Mesothelial cell of epicardium (in vitro differentiated cells): Measurements from ENCODE around the gene PSPH. TPM values are rescaled to one million over a fixed set of nuclear protein-coding genes. Genes with fewer than 3 reads are reported as not detected.
"Not testable (repeated sequence)": the region's sequence is repeated elsewhere in the genome, so short reads cannot be mapped to it uniquely, and the experiment has no call there.

ENCODE experiments used
- DNase-seq, 2 experiments: peaks; one replicate each; pipeline ENCODE4 v3.0.0; 2021; ENCODE audit warnings: low spot score in 2 of 2; ENCODE audit not compliant: unreplicated experiment in 2 of 2
- H3K27ac Mint-ChIP-seq: 2 replicates; pipeline ENCODE4 v1.8.0; 2021; ENCODE audit warnings: mixed read lengths
- H3K27me3 Mint-ChIP-seq: 2 replicates; pipeline ENCODE4 v1.8.0; 2021; ENCODE audit warnings: low read depth, mixed read lengths
- H3K36me3 Mint-ChIP-seq: 2 replicates; pipeline ENCODE4 v1.8.0; 2021; ENCODE audit warnings: mixed read lengths
- H3K4me1 Mint-ChIP-seq: 2 replicates; pipeline ENCODE4 v1.8.0; 2021; ENCODE audit warnings: mixed read lengths
- H3K4me3 Mint-ChIP-seq: 2 replicates; pipeline ENCODE4 v1.8.0; 2021; ENCODE audit warnings: mild to moderate bottlenecking, moderate library complexity, mixed read lengths
- H3K9me3 Mint-ChIP-seq: 2 replicates; pipeline ENCODE4 v1.8.0; 2021; ENCODE audit warnings: mixed read lengths
- total RNA-seq: library from RNA; stranded (reverse); gene quantifications from 3 replicates; pipeline ENCODE4 v1.2.1, GENCODE V29; 2021
- TF ChIP-seq, protein P1 (sequence below): fragments of 200-600 bp; sonication (generic); IDR thresholded peaks from one replicate; pipeline ENCODE4 v1.5.0; 2021; ENCODE audit warnings: antibody characterized with exemption; ENCODE audit not compliant: unreplicated experiment

Gene PSPH
- total RNA-seq, 1 donor from 2014 or later = 19.5 TPM

DNA sequence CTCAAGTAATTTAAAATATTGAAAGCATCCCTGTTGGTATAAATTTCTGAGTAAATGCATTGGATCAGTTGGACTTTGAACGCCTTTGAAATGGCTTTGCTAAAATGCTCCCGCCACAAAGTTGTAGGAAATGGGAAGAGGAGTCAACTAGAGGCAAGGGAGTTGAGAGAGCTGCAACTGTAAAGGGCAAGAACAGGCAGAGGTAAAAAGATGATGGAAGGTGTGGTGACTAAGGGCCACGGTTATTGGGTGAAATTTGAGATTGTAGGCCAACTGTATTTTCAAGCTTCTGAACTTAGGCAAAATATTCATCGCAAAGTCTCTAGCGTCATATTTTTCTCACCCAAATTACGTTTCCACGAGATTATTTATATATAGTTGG, 12.2 kb upstream of the PSPH start:
- peak overlapping the region; percentile 94 for H3K4me3 Mint-ChIP-seq
- H3K27ac Mint-ChIP-seq = peak overlapping the region; percentile 98
- TF ChIP-seq, protein P1, sequence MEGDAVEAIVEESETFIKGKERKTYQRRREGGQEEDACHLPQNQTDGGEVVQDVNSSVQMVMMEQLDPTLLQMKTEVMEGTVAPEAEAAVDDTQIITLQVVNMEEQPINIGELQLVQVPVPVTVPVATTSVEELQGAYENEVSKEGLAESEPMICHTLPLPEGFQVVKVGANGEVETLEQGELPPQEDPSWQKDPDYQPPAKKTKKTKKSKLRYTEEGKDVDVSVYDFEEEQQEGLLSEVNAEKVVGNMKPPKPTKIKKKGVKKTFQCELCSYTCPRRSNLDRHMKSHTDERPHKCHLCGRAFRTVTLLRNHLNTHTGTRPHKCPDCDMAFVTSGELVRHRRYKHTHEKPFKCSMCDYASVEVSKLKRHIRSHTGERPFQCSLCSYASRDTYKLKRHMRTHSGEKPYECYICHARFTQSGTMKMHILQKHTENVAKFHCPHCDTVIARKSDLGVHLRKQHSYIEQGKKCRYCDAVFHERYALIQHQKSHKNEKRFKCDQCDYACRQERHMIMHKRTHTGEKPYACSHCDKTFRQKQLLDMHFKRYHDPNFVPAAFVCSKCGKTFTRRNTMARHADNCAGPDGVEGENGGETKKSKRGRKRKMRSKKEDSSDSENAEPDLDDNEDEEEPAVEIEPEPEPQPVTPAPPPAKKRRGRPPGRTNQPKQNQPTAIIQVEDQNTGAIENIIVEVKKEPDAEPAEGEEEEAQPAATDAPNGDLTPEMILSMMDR = no peak
- no peaks in the 10 kb centered on the region for H3K27me3 Mint-ChIP-seq
- no peak for DNase-seq
- H3K9me3 Mint-ChIP-seq = no peaks in the 10 kb centered on the region
- peaks cover 22% of the 10 kb centered on the region for H3K4me1 Mint-ChIP-seq
- H3K36me3 Mint-ChIP-seq = peaks cover 26% of the 10 kb centered on the region

DNA sequence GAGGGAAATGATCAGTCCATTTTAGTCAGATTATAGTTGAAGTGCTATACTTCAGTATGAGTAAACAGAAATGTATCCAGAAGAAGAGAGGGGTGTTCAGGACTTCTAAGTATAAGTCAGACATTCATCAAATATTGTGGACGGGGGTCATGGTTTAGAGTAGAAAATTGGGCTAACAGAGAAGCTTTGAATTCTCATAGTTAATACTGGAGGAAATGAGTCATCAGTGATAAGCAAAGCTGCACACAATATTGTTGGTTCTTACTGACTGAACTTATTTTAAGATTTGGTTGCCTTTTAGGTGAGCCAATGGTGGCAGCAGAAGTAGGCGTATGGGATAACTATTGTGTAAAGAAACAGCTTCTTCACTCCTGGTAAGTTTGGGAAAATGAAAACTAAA, 11.1 kb upstream of the PSPH start:
- Mint-ChIP-seq H3K36me3 (peaks cover 33% of the 10 kb centered on the region), H3K27ac (peak overlapping the region; percentile 98), H3K4me3 (no peak overlapping the region), H3K9me3 (no peaks in the 10 kb centered on the region), H3K27me3 (no peaks in the 10 kb centered on the region), H3K4me1 (peaks cover 22% of the 10 kb centered on the region)
- TF ChIP-seq, protein P1 = no peak
- DNase-seq = no peak

DNA sequence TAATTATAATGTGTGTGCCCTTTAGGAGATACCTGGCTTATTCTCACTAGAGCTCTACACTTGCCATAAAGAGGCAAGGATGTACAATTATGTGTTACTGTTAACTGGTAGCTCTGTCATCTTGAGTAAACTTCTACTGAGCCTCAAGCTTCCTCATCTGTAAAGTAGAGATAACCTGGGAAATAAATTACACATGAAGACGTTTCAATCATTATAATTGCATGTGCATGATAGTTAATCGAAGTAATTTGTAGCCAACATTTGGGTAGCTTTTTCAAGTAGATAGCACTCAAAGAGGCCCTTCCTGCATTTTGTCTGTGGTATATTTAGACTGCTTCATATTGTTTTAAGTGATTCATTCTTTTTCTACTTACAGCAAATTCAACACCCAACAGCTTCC, 2.7 kb upstream of the PSPH start:
- no peaks in the 10 kb centered on the region for H3K27me3 Mint-ChIP-seq
- H3K4me1 Mint-ChIP-seq = peaks cover 28% of the 10 kb centered on the region
- peaks cover 18% of the 10 kb centered on the region for H3K36me3 Mint-ChIP-seq
- no peaks in the 10 kb centered on the region for H3K9me3 Mint-ChIP-seq
- no peak for DNase-seq
- H3K27ac Mint-ChIP-seq = no peak overlapping the region
- TF ChIP-seq, protein P1 = no peak
- H3K4me3 Mint-ChIP-seq = no peak overlapping the region

DNA sequence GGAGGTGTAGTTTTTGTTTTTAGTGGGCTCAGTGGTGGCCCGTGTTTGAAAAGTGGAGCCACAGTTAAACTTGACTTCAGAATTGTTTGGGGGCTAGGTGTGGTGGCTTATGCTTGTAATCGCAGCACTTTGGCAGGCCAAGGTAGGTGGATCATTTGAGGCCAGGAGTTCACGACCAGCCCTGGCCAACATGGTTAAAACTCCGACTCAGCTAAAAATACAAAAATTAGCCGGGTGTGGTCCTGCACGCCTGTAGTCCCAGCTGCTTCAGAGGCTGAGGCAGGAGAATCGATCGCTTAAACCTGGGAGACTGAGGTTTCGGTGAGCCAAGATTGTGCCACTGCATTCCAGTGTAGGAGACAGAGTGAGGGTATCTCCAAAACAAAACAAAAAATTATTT, 2.1 kb upstream of the PSPH start:
- H3K27ac Mint-ChIP-seq = peak overlapping the region; percentile 96
- H3K36me3 Mint-ChIP-seq = peaks cover 17% of the 10 kb centered on the region

DNA sequence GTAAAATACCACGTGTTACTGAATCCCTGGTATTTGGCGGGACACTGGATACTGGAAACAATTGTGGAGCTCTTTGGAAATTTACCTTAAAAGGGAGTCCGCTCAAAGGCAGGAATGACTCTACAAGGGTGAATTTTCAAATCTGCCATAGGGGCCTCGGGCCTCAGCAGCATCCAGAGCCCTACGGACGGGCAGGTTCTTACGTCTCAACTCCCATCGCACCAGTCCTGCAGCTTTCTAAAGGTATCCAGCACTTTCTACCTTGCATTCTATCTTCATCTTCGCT, 248 bp downstream of the PSPH start:
- peak overlapping the region; percentile 99 for H3K27ac Mint-ChIP-seq
- H3K9me3 Mint-ChIP-seq = no peaks in the 10 kb centered on the region
- no peaks in the 10 kb centered on the region for H3K27me3 Mint-ChIP-seq
- H3K4me3 Mint-ChIP-seq = peak overlapping the region; percentile 94
- H3K4me1 Mint-ChIP-seq = peaks cover 46% of the 10 kb centered on the region
- DNase-seq = no peak
- H3K36me3 Mint-ChIP-seq = peaks cover 8% of the 10 kb centered on the region
- TF ChIP-seq, protein P1 = no peak

More for the DNA sequence above, 2.1 kb upstream of the PSPH start:
- no peak for DNase-seq
- TF ChIP-seq, protein P1 = no peak
- H3K4me1 Mint-ChIP-seq = peaks cover 34% of the 10 kb centered on the region
- H3K9me3 Mint-ChIP-seq = no peaks in the 10 kb centered on the region
- peak overlapping the region; percentile 66 for H3K4me3 Mint-ChIP-seq
- H3K27me3 Mint-ChIP-seq = no peaks in the 10 kb centered on the region

DNA sequence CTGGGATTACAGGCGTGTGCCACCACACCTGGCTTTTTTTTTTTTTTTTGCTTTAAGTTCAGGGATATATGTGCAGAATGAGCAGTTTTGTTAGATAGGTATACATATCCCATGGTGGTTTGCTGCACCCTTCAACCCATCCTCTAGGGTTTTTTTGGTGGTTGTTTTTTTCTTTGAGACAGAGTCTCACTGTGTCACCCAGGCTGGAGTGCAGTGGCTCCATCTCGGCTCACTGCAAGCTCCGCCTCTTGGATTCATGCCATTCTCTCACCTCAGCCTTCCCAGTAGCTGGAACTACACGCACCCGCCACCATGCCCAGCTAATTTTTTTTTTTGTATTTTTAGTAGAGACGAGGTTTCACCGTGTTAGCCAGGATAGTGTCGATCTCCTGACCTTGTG, 2.5 kb downstream of the PSPH start:
- Mint-ChIP-seq H3K4me3 (peak overlapping the region; percentile 20), H3K27ac (peak overlapping the region; percentile 84), H3K4me1 (peaks cover 44% of the 10 kb centered on the region)
- not testable (repeated sequence) for DNase-seq, H3K36me3 Mint-ChIP-seq, H3K27me3 Mint-ChIP-seq, H3K9me3 Mint-ChIP-seq
